Duodenal mucosa (tissue), 2 donors: Measurements from ENCODE around the gene CHRM5.
"Not testable (repeated sequence)": the region's sequence is repeated elsewhere in the genome, so short reads cannot be mapped to it uniquely, and the experiment has no call there.

Experiments
- H3K27ac ChIP-seq: one replicate; pipeline ENCODE4 v1.7.0; 2013; ENCODE audit warnings: low read depth, low read length
- H3K27me3 ChIP-seq, 2 donors: one replicate each; pipeline ENCODE4 v1.7.0; 2013; ENCODE audit warnings: low read length in 2 of 2, control low read depth in 1 of 2; ENCODE audit not compliant: insufficient read depth in 2 of 2, control insufficient read depth in 1 of 2
- H3K36me3 ChIP-seq, 2 donors: one replicate each; pipeline ENCODE4 v1.7.0; 2013; ENCODE audit warnings: low read length in 2 of 2, control low read depth in 1 of 2; ENCODE audit not compliant: insufficient read depth in 2 of 2, control insufficient read depth in 1 of 2
- H3K4me1 ChIP-seq, 2 donors: one replicate each; pipeline ENCODE4 v1.7.0; 2013; ENCODE audit warnings: low read length in 2 of 2, control low read depth in 1 of 2; ENCODE audit not compliant: insufficient read depth in 2 of 2, control insufficient read depth in 1 of 2
- H3K4me3 ChIP-seq, 2 donors: one replicate each; pipeline ENCODE4 v1.7.0; 2013; ENCODE audit warnings: low read length in 2 of 2, low read depth in 1 of 2
- H3K9ac ChIP-seq, 2 donors: one replicate each; pipeline ENCODE4 v1.7.0; 2013; ENCODE audit warnings: low read length in 2 of 2, low read depth in 1 of 2
- H3K9me3 ChIP-seq, 2 donors: one replicate each; pipeline ENCODE4 v1.7.0; 2013; ENCODE audit warnings: low read length in 2 of 2, control low read depth in 1 of 2; ENCODE audit not compliant: control insufficient read depth in 1 of 2

Gene CHRM5

DNA sequence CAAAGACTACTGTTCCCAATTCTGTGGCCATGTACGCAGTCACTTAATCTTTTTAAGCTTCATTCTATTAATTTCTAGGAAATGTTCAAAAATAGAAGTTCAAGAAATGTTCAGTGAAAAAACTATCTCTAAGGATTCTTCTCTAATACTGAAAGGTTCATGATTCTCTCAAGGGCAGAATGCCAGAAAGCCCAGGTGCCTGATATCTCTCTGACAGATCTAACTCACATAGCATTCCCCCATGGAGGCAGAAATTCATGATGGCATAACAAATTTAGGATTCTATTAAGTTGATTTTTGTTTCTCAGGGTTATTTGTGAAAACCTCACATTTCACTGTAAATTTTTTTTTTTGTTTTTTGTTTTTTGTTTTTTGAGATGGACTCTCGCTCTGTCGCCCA is 17.5 kb downstream of the CHRM5 start:
- no peaks in the 10 kb centered on the region for H3K4me1 ChIP-seq
- H3K27ac ChIP-seq: no peak overlapping the region
- no peaks in the 10 kb centered on the region for H3K27me3 ChIP-seq
- no peaks in the 10 kb centered on the region for H3K9me3 ChIP-seq
- no peak overlapping the region for H3K9ac ChIP-seq
- H3K36me3 ChIP-seq: no peaks in the 10 kb centered on the region
- H3K4me3 ChIP-seq: no peak overlapping the region

DNA sequence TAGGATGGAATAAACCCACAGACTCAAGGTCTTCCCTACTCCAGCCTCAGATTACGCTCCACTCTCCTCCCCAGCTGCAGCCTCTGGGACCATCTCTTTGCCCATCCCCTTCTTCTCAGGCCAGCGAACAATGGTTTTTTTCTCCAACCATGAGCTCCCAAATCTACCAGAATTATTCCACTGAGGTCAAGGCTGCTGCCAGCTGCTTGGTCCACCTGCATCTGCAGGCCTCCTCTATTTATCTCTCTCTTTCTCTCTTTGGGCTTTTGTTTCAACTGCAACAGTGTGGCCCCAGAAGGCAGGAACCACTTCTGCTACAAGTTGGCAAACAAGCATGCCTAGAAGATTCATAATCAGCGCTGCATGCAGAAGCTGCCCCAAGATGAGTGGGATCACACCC is 19.1 kb downstream of the CHRM5 start:
- Histone ChIP-seq H3K27me3 (no peaks in the 10 kb centered on the region), H3K27ac (no peak overlapping the region), H3K9me3 (no peaks in the 10 kb centered on the region), H3K4me1 (no peaks in the 10 kb centered on the region), H3K9ac (no peak overlapping the region), H3K36me3 (no peaks in the 10 kb centered on the region), H3K4me3 (no peak overlapping the region)

DNA sequence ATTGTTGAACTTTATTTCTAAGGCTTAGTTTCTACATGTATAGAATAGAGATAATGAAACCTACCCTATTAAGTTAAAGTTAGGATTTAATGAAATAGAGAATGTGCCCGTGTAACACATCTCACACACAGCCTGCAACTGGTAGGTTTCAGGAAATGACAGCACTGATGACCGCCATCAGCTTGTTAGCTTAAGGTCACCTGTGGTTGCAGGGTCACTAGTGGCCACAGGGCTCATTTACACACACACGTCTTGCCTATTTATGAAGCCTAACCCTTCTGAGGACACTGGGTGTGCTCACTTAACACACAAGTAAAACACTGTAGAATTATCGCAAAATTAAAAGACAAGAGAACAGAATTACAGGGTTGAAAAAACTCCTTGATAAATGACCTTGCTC is 20.1 kb downstream of the CHRM5 start:
- H3K27ac ChIP-seq: no peak overlapping the region
- no peaks in the 10 kb centered on the region for H3K27me3 ChIP-seq
- no peaks in the 10 kb centered on the region for H3K36me3 ChIP-seq
- no peak overlapping the region for H3K4me3 ChIP-seq
- H3K9me3 ChIP-seq: no peaks in the 10 kb centered on the region
- no peaks in the 10 kb centered on the region for H3K4me1 ChIP-seq
- H3K9ac ChIP-seq: no peak overlapping the region

DNA sequence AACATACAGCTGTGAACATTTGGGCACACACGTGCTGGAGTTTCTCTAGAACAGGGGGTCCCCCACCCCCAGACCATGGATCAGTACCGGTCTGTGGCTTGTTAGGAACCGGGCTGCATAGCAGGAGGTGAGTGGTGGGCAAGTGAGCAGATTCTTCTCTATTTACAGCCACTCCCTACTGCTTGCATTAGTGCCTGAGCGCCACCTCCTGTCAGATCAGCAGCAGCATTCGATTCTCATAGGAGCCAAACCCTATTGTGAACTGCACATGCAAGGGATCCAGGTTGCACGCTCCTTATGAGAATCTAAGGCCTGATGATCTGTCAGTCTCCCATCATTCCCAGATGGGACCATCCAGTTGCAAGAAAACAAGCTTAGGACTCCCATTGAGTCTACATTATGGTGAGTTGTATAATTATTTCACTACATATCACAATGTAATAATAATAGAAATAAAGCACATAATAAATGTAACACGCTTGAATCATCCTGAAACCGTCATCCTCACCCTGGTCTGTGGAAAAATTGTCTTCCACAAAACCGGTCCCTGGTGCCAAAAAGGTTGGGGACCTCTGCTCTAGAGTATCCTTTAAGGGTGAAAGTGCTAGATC is 25.8 kb downstream of the CHRM5 start:
- Histone ChIP-seq H3K27me3 (no peaks in the 10 kb centered on the region), H3K9ac (no peak overlapping the region), H3K27ac (no peak overlapping the region), H3K9me3 (no peaks in the 10 kb centered on the region), H3K4me1 (no peaks in the 10 kb centered on the region), H3K4me3 (no peak overlapping the region), H3K36me3 (no peaks in the 10 kb centered on the region)

DNA sequence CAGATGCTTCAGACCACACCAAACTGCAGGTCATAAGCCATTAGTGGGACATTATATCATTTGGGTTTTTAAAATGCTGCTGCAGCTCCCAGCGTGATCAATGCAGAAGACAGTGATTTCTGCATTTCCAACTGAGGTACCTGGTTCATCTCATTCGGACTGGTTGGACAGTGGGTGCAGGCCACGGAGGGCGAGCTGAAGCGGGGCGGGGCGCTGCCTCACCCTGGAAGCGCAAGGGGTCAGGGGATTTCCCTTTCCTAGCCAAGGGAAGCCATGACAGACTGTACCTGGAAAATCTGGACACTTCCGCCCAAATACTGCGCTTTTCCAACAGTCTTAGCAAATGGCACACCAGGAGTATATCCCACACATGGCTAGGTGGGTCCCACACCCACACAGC is 27.4 kb downstream of the CHRM5 start:
- H3K4me3 ChIP-seq, H3K9ac ChIP-seq, H3K9me3 ChIP-seq, H3K4me1 ChIP-seq, H3K27ac ChIP-seq, H3K36me3 ChIP-seq, H3K27me3 ChIP-seq: not testable (repeated sequence)

DNA sequence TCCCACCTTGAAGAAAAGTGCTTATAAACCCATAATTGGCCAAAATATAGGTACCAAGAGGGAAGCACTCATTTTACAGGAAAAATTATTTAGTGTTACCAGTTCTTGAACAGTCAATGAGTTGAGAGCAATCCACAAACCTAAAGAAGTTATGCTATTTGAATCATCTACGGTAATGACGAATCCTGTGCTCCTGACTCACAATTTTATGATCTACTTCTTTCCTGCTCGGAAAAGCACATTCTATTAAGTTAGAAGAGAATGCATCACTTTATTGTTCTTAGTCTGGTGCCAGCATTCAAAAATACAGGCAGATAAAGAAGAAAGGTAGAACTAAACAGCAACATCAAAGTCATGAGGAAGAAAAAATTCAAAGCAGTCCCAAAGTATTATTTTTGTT is 33.2 kb downstream of the CHRM5 start:
- no peaks in the 10 kb centered on the region for H3K4me1 ChIP-seq
- H3K36me3 ChIP-seq: no peaks in the 10 kb centered on the region
- no peak overlapping the region for H3K9ac ChIP-seq
- no peak overlapping the region for H3K27ac ChIP-seq
- H3K4me3 ChIP-seq: no peak overlapping the region
- no peaks in the 10 kb centered on the region for H3K27me3 ChIP-seq
- H3K9me3 ChIP-seq: no peaks in the 10 kb centered on the region

DNA sequence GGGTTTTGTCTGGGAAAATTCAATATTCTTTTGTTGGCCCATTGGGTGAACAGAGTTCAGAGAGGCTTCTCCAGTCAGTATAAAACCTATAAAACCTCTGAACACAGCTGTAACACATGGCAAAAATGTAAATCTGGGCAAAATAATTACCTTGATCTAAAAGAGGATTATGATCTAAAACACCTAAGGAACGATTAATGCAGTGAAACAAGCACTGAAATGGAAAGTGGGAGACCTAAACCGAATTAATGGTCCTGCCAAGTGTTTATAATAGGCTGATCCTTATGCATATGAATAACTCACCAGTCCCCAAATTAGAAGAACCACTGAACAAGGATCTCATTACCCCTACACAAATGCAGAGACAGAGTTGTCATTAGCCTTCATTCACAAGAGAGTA is 38.1 kb downstream of the CHRM5 start:
- H3K9ac ChIP-seq: no peak overlapping the region
- H3K27ac ChIP-seq: no peak overlapping the region
- H3K36me3 ChIP-seq: no peaks in the 10 kb centered on the region
- H3K9me3 ChIP-seq: no peaks in the 10 kb centered on the region
- no peaks in the 10 kb centered on the region for H3K27me3 ChIP-seq
- no peaks in the 10 kb centered on the region for H3K4me1 ChIP-seq
- H3K4me3 ChIP-seq: no peak overlapping the region

DNA sequence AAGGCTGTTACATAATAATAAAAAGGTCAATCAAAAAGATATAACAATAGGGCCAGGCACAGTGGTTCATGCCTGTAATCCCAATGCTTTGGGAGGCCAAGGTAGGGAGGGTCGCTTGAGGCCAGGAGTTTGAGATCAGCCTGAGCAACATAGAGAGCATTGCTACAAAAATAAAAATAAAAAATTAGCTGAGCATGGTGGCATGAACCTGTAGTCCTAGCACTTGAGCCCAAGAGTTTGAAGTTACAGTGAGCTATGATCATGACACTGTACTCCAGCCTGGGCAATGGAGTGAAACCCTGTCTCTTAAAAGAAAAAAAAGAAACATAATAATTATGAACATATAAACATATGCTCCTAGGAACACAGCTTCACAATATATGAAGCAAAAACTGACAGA is 41.4 kb downstream of the CHRM5 start:
- Histone ChIP-seq H3K36me3 (no peaks in the 10 kb centered on the region), H3K27ac (no peak overlapping the region), H3K4me1 (no peaks in the 10 kb centered on the region), H3K9ac (no peak overlapping the region), H3K27me3 (no peaks in the 10 kb centered on the region), H3K9me3 (no peaks in the 10 kb centered on the region), H3K4me3 (no peak overlapping the region)

DNA sequence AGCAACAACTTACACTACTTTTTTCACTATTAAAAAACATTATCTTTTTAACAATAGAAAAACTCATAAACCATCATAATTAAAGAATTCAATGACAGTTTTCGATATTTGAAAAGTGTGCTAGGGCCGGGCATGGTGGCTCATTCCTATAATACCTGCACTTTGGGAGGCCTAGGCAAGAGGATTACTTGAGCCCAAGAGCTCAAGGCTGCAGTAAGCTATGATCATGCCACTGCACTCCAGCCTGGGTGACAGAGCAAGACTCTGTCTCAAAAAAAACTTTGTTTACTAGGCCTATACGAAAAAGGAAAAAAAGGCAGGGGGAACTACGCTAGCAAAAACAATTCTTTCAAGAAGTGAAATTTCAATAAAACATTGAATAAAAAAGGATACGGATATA is 42.6 kb downstream of the CHRM5 start:
- H3K36me3 ChIP-seq: no peaks in the 10 kb centered on the region
- no peaks in the 10 kb centered on the region for H3K4me1 ChIP-seq
- H3K4me3 ChIP-seq: no peak overlapping the region
- no peak overlapping the region for H3K27ac ChIP-seq
- no peaks in the 10 kb centered on the region for H3K27me3 ChIP-seq
- H3K9ac ChIP-seq: no peak overlapping the region
- H3K9me3 ChIP-seq: no peaks in the 10 kb centered on the region

DNA sequence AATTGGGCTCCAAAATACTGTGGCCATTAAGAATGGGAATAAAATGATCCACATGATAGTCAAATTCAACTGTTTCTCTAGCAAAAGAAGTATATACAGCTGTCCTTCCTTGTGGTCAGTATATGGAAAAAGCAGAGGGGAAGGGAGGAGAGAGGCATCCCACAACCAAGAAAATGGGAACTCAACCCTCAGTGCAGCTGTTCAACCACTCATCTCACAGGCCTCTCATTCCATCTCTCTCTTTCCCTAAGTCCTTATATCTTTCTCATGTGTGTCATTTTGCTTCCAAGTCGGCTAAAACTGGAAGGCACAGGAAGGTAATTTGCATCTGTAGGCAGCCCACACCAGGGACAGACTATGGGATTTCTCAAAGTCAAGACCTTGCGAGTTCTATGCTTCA is 43.2 kb downstream of the CHRM5 start:
- H3K27me3 ChIP-seq: no peaks in the 10 kb centered on the region
- H3K27ac ChIP-seq: no peak overlapping the region
- H3K9me3 ChIP-seq: no peaks in the 10 kb centered on the region
- no peaks in the 10 kb centered on the region for H3K4me1 ChIP-seq
- no peaks in the 10 kb centered on the region for H3K36me3 ChIP-seq
- H3K9ac ChIP-seq: no peak overlapping the region
- H3K4me3 ChIP-seq: no peak overlapping the region

DNA sequence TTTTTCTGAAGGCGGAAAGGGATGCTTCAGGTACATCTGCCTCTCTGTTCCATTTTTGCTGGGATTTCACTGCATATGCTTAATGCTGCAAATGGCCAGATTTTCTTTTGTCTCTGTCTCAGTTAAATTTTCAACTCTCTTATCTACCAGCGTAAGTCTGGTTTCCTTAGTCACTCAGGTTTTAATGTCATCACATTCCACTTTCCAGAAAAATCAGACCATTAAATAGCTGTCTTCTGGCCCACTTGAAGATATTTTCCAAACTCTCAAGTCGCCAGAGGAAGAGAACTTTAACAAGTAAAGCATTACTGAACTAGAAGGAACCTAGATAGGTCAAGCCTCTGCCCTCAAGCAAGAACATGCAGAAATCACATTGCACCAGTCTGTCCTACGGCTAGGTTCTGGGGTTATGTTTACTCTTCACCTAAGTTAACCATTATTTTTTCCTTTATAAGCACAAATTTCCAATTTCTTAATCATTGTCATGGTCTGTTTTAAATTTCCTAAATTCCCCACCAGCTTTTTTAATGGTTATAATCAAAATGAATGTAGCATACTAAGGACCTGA is 44.2 kb downstream of the CHRM5 start:
- no peaks in the 10 kb centered on the region for H3K36me3 ChIP-seq
- H3K9ac ChIP-seq: no peak overlapping the region
- no peaks in the 10 kb centered on the region for H3K27me3 ChIP-seq
- no peaks in the 10 kb centered on the region for H3K4me1 ChIP-seq
- H3K4me3 ChIP-seq: no peak overlapping the region
- H3K9me3 ChIP-seq: no peaks in the 10 kb centered on the region
- H3K27ac ChIP-seq: no peak overlapping the region
